H1 (cell line): ENCODE data around the gene VGF. TPM values are rescaled to one million over a fixed set of nuclear protein-coding genes. Genes with fewer than 3 reads are reported as not detected.

ENCODE experiments used
- GTF2F1 ChIP-seq: IDR thresholded peaks from 2 replicates; pipeline ENCODE4 v1.6.1; 2012; ENCODE audit warnings: low read depth, low read length, improper control_type of control experiment, borderline replicate concordance
- PHF8 ChIP-seq: fragments of 200-600 bp; sonication (generic); conservative IDR thresholded peaks from 2 replicates; pipeline ENCODE4 v1.7.1; 2012; ENCODE audit warnings: low read depth, mild to moderate bottlenecking, inconsistent platforms, low read length, moderate library complexity
- TAF7 ChIP-seq: optimal IDR thresholded peaks from 2 replicates; pipeline ENCODE3; 2011; ENCODE audit warnings: low read depth, mild to moderate bottlenecking, inconsistent platforms, low read length, moderate library complexity, borderline replicate concordance
- TBP ChIP-seq: IDR thresholded peaks from 2 replicates; pipeline ENCODE4 v1.6.1; 2011; ENCODE audit warnings: low read depth, low read length, improper control_type of control experiment
- TCF12 ChIP-seq: IDR thresholded peaks from 2 replicates; pipeline ENCODE4 v1.6.1; 2011; ENCODE audit warnings: low read depth, mild to moderate bottlenecking, low read length
- polyA plus RNA-seq, 7 experiments: library from polyadenylated mRNA; depleted of rRNA in 3 of 7; stranded (reverse) in 5 of 7; unstranded in 2 of 7; fragments of >200 nt in 5 of 7; fragments of 200-250 nt in 2 of 7; gene quantifications; 1 replicate in 5 of 7; 2 replicates in 1 of 7; 4 replicates in 1 of 7; pipeline versions ENCODE4 v1.2.1 to v1.2.3, GENCODE V29; 2011 to 2013; ENCODE audit warnings: missing spikeins in 2 of 7, mixed read lengths in 2 of 7
- total RNA-seq: library from RNA; stranded (reverse); fragmentation: NEBNext Ultra II Directional; extraction: Animal tissue kit (Norgen Biotek cat#: 25700); gene quantifications from 2 replicates; pipeline ENCODE4 v1.2.1, GENCODE V29; 2021
- TF ChIP-seq, protein P1 (sequence below): fragments of 300-600 bp; sonication (generic); IDR thresholded peaks from 2 replicates; pipeline ENCODE4 v1.7.1; 2012; ENCODE audit warnings: low read length, moderate library complexity, mild to moderate bottlenecking, inconsistent platforms; ENCODE audit not compliant: insufficient replicate concordance

VGF gene
- total and polyA plus RNA-seq, 2 of the 8 experiments (the other 6 are each of a cell fraction or from before 2014, with no cell fraction given): 1.6 to 7.0 TPM

- TF ChIP-seq GTF2F1 (no peak), TCF12 (no peak), TAF7 (no peak), PHF8 (no peak), TBP (no peak)
- TF ChIP-seq, protein P1, sequence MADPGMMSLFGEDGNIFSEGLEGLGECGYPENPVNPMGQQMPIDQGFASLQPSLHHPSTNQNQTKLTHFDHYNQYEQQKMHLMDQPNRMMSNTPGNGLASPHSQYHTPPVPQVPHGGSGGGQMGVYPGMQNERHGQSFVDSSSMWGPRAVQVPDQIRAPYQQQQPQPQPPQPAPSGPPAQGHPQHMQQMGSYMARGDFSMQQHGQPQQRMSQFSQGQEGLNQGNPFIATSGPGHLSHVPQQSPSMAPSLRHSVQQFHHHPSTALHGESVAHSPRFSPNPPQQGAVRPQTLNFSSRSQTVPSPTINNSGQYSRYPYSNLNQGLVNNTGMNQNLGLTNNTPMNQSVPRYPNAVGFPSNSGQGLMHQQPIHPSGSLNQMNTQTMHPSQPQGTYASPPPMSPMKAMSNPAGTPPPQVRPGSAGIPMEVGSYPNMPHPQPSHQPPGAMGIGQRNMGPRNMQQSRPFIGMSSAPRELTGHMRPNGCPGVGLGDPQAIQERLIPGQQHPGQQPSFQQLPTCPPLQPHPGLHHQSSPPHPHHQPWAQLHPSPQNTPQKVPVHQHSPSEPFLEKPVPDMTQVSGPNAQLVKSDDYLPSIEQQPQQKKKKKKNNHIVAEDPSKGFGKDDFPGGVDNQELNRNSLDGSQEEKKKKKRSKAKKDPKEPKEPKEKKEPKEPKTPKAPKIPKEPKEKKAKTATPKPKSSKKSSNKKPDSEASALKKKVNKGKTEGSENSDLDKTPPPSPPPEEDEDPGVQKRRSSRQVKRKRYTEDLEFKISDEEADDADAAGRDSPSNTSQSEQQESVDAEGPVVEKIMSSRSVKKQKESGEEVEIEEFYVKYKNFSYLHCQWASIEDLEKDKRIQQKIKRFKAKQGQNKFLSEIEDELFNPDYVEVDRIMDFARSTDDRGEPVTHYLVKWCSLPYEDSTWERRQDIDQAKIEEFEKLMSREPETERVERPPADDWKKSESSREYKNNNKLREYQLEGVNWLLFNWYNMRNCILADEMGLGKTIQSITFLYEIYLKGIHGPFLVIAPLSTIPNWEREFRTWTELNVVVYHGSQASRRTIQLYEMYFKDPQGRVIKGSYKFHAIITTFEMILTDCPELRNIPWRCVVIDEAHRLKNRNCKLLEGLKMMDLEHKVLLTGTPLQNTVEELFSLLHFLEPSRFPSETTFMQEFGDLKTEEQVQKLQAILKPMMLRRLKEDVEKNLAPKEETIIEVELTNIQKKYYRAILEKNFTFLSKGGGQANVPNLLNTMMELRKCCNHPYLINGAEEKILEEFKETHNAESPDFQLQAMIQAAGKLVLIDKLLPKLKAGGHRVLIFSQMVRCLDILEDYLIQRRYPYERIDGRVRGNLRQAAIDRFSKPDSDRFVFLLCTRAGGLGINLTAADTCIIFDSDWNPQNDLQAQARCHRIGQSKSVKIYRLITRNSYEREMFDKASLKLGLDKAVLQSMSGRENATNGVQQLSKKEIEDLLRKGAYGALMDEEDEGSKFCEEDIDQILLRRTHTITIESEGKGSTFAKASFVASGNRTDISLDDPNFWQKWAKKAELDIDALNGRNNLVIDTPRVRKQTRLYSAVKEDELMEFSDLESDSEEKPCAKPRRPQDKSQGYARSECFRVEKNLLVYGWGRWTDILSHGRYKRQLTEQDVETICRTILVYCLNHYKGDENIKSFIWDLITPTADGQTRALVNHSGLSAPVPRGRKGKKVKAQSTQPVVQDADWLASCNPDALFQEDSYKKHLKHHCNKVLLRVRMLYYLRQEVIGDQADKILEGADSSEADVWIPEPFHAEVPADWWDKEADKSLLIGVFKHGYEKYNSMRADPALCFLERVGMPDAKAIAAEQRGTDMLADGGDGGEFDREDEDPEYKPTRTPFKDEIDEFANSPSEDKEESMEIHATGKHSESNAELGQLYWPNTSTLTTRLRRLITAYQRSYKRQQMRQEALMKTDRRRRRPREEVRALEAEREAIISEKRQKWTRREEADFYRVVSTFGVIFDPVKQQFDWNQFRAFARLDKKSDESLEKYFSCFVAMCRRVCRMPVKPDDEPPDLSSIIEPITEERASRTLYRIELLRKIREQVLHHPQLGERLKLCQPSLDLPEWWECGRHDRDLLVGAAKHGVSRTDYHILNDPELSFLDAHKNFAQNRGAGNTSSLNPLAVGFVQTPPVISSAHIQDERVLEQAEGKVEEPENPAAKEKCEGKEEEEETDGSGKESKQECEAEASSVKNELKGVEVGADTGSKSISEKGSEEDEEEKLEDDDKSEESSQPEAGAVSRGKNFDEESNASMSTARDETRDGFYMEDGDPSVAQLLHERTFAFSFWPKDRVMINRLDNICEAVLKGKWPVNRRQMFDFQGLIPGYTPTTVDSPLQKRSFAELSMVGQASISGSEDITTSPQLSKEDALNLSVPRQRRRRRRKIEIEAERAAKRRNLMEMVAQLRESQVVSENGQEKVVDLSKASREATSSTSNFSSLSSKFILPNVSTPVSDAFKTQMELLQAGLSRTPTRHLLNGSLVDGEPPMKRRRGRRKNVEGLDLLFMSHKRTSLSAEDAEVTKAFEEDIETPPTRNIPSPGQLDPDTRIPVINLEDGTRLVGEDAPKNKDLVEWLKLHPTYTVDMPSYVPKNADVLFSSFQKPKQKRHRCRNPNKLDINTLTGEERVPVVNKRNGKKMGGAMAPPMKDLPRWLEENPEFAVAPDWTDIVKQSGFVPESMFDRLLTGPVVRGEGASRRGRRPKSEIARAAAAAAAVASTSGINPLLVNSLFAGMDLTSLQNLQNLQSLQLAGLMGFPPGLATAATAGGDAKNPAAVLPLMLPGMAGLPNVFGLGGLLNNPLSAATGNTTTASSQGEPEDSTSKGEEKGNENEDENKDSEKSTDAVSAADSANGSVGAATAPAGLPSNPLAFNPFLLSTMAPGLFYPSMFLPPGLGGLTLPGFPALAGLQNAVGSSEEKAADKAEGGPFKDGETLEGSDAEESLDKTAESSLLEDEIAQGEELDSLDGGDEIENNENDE: no peak
These were observed 41.3 kb upstream of the VGF start (continued) for GRCh38 chr7:101206665-101207042.
